NCI-H524 (cell line): ENCODE results near the gene SLC9A9.
A peak's percentile ranks its signal among the peaks of the same experiment; 100 is the strongest.
"Not testable (repeated sequence)": the region's sequence is repeated elsewhere in the genome, so short reads cannot be mapped to it uniquely, and the experiment has no call there.

Experiments
- DNase-seq, 2 experiments: peaks; one replicate each; lab custom pipeline; 2025; lab: John Stamatoyannopoulos, UW

The SLC9A9 gene

GRCh38 chr3:143464850-143465249, 383.4 kb downstream of the SLC9A9 start:
- DNase-seq: no peak

- DNase-seq: no peak
Observed at GRCh38 chr3:143455480-143455879, 392.8 kb downstream of the SLC9A9 start.

GRCh38 chr3:143450632-143451031, 397.6 kb downstream of the SLC9A9 start:
- DNase-seq: peak in 1 of 2 experiments; percentile 5

GRCh38 chr3:143447491-143447890, 400.8 kb downstream of the SLC9A9 start:
- no peak for DNase-seq

GRCh38 chr3:143445118-143445517, 403.1 kb downstream of the SLC9A9 start:
- no peak for DNase-seq

GRCh38 chr3:143443851-143444331, 404.4 kb downstream of the SLC9A9 start:
- no peak for DNase-seq

GRCh38 chr3:143442814-143443447, 405.3 kb downstream of the SLC9A9 start:
- DNase-seq: no peak

GRCh38 chr3:143441516-143442171, 406.6 kb downstream of the SLC9A9 start:
- DNase-seq: no peak

- DNase-seq: no peak
Observed at GRCh38 chr3:143439817-143440216, 408.5 kb downstream of the SLC9A9 start.

GRCh38 chr3:143437405-143437804, 410.9 kb downstream of the SLC9A9 start:
- no peak for DNase-seq

- no peak for DNase-seq
Observed at GRCh38 chr3:143436231-143436930, 411.9 kb downstream of the SLC9A9 start.

- DNase-seq: no peak
Observed at GRCh38 chr3:143433787-143434378, 414.4 kb downstream of the SLC9A9 start.

- DNase-seq: not testable (repeated sequence)
Observed at GRCh38 chr3:143431298-143431697, 417.0 kb downstream of the SLC9A9 start.

- DNase-seq: no peak
Observed at GRCh38 chr3:143430568-143430967, 417.7 kb downstream of the SLC9A9 start.

GRCh38 chr3:143429628-143430514, 418.4 kb downstream of the SLC9A9 start:
- no peak for DNase-seq

- DNase-seq: no peak
Observed at GRCh38 chr3:143428294-143428693, 420.0 kb downstream of the SLC9A9 start.

GRCh38 chr3:143427631-143428030, 420.6 kb downstream of the SLC9A9 start:
- DNase-seq: no peak

GRCh38 chr3:143424874-143425273, 423.4 kb downstream of the SLC9A9 start:
- DNase-seq: no peak

- no peak for DNase-seq
Observed at GRCh38 chr3:143421556-143421955, 426.7 kb downstream of the SLC9A9 start.

- no peak for DNase-seq
Observed at GRCh38 chr3:143419611-143420010, 428.7 kb downstream of the SLC9A9 start.

GRCh38 chr3:143418391-143418790, 429.9 kb downstream of the SLC9A9 start:
- no peak for DNase-seq

- DNase-seq: no peak
Observed at GRCh38 chr3:143416229-143416628, 432.0 kb downstream of the SLC9A9 start.
